NCI-H187 treated with DMSO at 0.1 percent for 48 hours (cell line): ENCODE measurements around the gene RASL12.
"Not testable (repeated sequence)": the region's sequence is repeated elsewhere in the genome, so short reads cannot be mapped to it uniquely, and the experiment has no call there.

Experiments used
- DNase-seq: peaks from one replicate; lab custom pipeline; 2025; lab: John Stamatoyannopoulos, UW

Gene RASL12

GRCh38 chr15:65028921-65029735 lies 38.7 kb downstream of the RASL12 start, which contains the start of gene MTFMT:
MTFMT (minus strand) TSS chr15:65029639; CDS start chr15:65029613, 26 bp downstream.
- DNase-seq = no peak

- DNase-seq = no peak
Measured at GRCh38 chr15:65028338-65028737, 39.5 kb downstream of the RASL12 start.

GRCh38 chr15:65027593-65027992 lies 40.2 kb downstream of the RASL12 start:
- DNase-seq = no peak

GRCh38 chr15:65026756-65027155 lies 41.0 kb downstream of the RASL12 start:
- DNase-seq = no peak

GRCh38 chr15:65021488-65021887 lies 46.3 kb downstream of the RASL12 start:
- DNase-seq = no peak

GRCh38 chr15:65020419-65020818 lies 47.4 kb downstream of the RASL12 start:
- no peak for DNase-seq

GRCh38 chr15:65011198-65011597 lies 56.6 kb downstream of the RASL12 start:
- not testable (repeated sequence) for DNase-seq

GRCh38 chr15:65008983-65009382 lies 58.8 kb downstream of the RASL12 start:
- no peak for DNase-seq

- DNase-seq = no peak
Measured at GRCh38 chr15:65006876-65007275, 60.9 kb downstream of the RASL12 start.

- DNase-seq = no peak
Measured at GRCh38 chr15:65004993-65005392, 62.8 kb downstream of the RASL12 start.
